UCSD-AML1 (cell line): ENCODE measurements around the gene SLC11A1.

Experiments
- DNase-seq: peaks from one replicate; lab custom pipeline; 2025; ENCODE audit not compliant: unreplicated experiment; lab: John Stamatoyannopoulos, UW

SLC11A1 gene

GRCh38 chr2:218392891-218393462, 10.9 kb downstream of the SLC11A1 start:
- no peak for DNase-seq

DNA sequence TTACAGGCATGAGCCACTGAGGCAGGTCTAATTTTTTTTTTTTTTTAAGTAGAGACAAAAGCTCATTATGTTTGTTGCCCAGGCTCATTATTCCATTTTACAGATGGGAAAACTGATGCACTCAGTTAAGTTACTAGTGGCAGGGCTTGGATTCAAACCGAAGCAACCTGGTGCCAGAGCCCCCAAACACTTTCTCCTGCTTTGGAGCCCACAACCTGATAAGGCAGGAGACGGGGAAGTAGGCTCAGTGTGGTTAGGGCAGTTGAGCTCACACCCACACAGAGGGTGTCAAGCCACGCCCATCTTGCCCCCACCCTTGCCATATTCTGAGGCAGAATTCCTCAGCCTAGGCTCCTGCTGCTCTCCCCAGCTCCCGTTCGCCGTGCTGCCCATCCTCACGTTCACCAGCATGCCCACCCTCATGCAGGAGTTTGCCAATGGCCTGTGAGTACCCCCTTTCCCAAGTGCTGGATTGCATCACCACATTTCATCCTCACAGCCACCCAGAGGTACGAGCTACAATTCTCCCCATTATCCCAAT, 11.7 kb downstream of the SLC11A1 start:
- DNase-seq: peak; percentile 51

- DNase-seq: no peak
Measured at GRCh38 chr2:218394298-218395089, 12.4 kb downstream of the SLC11A1 start.

- no peak for DNase-seq
Measured at GRCh38 chr2:218395090-218395444, 13.0 kb downstream of the SLC11A1 start.

- DNase-seq: no peak
Measured at GRCh38 chr2:218395456-218395825, 13.4 kb downstream of the SLC11A1 start.

DNA sequence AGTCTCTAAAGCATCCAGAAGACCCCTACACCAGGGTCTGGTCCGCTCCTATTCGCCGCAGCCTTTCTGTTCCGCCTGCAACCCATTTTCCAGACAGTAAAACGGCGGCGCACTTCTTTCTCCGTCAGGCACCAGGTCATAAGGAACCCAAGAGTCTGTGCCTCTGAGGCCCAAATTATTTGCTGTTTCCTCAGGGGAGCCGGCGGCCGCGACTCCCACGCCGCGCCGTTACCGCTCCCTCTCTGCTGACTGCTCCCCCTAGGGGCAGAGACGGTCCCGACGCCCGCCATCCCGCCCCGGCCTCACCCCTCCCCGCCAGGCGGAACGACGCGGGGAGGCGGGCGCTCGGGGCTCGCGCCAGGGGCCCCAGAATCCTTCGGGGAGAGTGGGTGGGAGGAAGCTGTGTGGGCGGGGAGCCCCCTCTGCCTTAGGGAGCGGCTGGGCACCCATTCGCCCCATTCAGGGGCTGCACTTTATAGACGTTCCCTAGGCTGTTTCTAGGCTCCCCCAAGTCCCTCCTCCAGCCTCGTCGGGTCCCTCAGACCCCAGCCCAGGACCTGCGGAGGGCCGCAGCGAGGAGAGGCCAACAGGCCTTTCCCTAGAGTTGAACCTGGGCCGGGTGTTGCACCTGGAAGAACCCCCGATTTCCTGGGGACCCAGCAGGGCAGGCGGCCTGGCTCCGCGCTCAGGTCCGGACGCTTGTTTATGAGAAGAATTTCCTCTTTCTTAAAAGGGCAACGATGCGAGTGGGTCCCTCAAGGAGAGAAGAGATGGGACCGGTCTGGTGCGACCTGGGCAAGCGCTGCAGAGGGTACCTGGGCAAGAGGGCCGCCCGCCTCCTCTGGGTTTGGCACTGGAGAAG, 14.0 kb downstream of the SLC11A1 start:
- DNase-seq: peak; percentile 99

DNA sequence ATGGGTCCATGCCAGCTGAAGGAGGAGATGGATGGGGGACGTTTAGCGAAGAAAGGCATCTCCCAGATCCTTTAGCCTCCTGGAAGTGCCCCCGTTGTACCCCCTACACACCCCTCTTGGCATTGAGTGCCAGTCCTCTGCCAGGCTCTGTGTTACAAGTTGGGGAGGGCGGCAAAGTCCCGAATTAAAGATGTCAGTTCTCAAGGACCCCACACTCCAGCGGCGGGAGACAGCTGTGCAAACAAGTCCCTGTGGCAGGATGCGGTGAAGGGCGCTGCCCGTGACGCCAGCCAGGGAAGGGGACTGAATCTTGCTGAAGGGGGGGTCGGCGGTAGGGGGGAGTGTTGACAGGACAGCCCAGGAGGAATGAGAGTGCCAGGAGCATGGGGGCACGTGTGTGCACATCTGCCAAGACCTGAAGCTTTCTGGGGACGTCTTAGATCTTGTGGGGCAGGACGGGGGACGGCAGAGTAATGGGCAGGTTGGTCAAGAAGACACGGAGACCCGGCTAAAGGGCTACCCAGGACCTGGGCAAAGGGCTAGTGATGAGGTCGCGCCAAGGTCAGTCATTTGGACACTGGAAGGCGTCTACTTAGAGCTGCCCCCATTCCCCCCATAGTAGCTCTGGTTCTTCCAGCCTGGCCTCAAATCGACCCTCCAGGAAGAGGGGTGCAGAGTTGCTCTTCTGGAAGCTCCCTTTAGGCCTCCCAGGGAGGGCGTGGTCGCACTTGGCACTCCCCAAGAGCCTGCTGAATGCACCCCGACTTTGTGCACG, 14.8 kb downstream of the SLC11A1 start:
- peak; percentile 87 for DNase-seq

GRCh38 chr2:218397463-218397819, 15.4 kb downstream of the SLC11A1 start:
- no peak for DNase-seq

GRCh38 chr2:218397820-218398436, 15.9 kb downstream of the SLC11A1 start:
- peak; percentile 90 for DNase-seq

GRCh38 chr2:218398437-218399390, 16.6 kb downstream of the SLC11A1 start:
- DNase-seq: peak; percentile 85

DNA sequence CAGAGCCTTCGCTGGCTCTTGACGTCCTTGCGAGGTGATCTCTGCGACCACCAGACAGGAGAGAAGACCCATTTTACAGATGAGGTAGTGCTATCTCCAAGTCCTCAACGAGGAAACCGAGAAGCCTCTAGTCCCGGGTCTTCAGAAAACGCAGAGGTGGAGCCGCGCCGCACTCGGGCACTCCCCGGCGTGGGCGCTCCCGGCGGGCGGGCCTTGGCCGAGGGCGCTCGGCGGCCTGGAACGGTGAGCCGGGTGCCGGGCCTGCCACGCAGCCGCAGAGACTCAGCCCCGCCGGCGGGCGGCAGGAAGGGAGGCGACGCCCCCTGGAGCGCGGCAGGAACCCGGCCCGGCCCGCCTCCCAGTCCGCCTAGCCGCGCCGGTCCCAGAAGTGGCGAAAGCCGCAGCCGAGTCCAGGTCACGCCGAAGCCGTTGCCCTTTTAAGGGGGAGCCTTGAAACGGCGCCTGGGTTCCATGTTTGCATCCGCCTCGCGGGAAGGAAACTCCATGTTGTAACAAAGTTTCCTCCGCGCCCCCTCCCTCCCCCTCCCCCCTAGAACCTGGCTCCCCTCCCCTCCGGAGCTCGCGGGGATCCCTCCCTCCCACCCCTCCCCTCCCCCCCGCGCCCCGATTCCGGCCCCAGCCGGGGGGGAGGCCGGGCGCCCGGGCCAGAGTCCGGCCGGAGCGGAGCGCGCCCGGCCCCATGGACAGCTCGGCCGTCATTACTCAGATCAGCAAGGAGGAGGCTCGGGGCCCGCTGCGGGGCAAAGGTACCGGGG, 17.5 kb downstream of the SLC11A1 start, which contains the start of gene CTDSP1:
CTDSP1 (plus strand) TSS at position 478 of the 776 bp plus-strand sequence; CDS start at position 701, 223 bp downstream.
- peak; percentile 94 for DNase-seq

- DNase-seq: peak; percentile 52
Measured at GRCh38 chr2:218400167-218400929, 18.3 kb downstream of the SLC11A1 start.

- DNase-seq: no peak
Measured at GRCh38 chr2:218400930-218401881, 19.1 kb downstream of the SLC11A1 start.

- DNase-seq: no peak
Measured at GRCh38 chr2:218401890-218402289, 19.8 kb downstream of the SLC11A1 start.

- no peak for DNase-seq
Measured at GRCh38 chr2:218402491-218402901, 20.4 kb downstream of the SLC11A1 start.

DNA sequence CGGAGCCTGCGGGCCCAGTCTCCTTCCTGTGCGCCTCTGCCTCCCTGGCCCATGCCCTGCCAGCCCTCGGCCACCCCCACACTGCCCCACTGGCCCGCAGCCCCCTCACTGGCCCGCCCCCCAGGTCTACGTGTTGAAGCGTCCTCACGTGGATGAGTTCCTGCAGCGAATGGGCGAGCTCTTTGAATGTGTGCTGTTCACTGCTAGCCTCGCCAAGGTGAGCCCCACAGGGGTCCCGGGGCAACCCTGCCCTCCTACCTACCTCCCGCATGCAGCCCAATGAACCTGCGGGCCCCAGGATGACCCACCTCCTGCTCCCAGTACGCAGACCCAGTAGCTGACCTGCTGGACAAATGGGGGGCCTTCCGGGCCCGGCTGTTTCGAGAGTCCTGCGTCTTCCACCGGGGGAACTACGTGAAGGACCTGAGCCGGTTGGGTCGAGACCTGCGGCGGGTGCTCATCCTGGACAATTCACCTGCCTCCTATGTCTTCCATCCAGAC, 20.9 kb downstream of the SLC11A1 start:
- DNase-seq: no peak
